Measurements from ENCODE around the gene C1QTNF9B. TPM values are rescaled to one million over a fixed set of nuclear protein-coding genes. Genes with fewer than 3 reads are reported as not detected.
"Not testable (repeated sequence)": the region's sequence is repeated elsewhere in the genome, so short reads cannot be mapped to it uniquely, and the experiment has no call there.

The C1QTNF9B gene
- total RNA-seq, result not detected

DNA sequence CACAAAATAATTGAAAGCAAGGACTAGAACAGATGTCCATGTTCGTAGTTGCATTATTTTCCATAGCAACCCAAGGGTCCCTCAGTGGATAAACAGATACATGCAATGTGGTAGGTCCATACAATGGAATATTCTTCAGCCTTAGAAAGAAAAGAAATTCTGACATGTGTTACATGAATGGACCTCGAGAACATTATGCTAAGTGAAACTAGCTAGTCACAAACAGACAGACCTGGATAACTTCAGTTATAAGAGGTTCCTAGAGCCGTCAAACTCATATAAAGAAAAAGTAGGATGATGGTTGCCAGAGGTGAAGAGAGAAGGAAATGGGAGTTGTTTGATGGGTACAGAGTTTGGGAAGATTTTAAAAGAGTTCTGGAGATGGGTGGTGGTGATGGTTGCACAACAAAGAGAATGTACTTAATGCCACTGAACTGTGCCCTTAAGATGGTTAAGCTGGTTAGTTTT, at the start of gene C1QTNF9B:
C1QTNF9B (minus strand) TSS at position 51 of the 468 bp plus-strand sequence.
- H3K36me3 Mint-ChIP-seq; H3K4me1 Mint-ChIP-seq (ENCODE audit: low read depth in 2 of 2); DNase-seq (ENCODE audit: low spot score); H3K4me3 Mint-ChIP-seq; H3K9me3 Mint-ChIP-seq; H3K27ac Mint-ChIP-seq; ATAC-seq: not testable (repeated sequence)
- peaks cover 14 to 17% of the 10 kb centered on the region in 2 donors for H3K27me3 Mint-ChIP-seq

DNA sequence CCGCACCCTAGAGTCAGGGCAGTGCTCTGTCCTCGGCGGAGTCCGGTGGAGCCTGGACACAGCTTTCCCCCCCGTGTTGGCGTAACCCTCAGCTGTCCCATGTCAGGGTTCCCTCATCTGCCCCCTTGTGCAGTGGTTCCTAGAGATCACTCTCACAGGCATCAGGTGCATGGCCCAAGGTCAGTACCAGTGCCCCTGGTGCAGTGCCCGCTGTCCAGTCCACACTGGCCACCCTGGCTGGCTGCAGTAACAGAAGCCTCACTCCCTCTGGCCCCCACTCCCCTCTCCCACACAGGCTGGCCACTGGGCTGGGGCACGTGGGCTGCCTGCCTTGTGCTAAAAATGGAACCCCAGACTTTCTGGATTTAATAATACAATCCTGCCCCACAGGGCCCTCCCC, 49.6 kb upstream of the C1QTNF9B start:
- ATAC-seq, result peak in 1 of 2 donors; percentile 12
- H3K9me3 Mint-ChIP-seq, result no peaks in the 10 kb centered on the region
- peaks cover 0 to 16% of the 10 kb centered on the region in 2 donors for H3K27me3 Mint-ChIP-seq
- DNase-seq (ENCODE audit: low spot score), result no peak
- H3K36me3 Mint-ChIP-seq, result no peaks in the 10 kb centered on the region
- H3K27ac Mint-ChIP-seq, result no peak overlapping the region
- no peaks in the 10 kb centered on the region for H3K4me1 Mint-ChIP-seq (ENCODE audit: low read depth in 2 of 2)
- H3K4me3 Mint-ChIP-seq, result no peak overlapping the region

- no peaks in the 10 kb centered on the region for H3K9me3 Mint-ChIP-seq
- H3K36me3 Mint-ChIP-seq, result no peaks in the 10 kb centered on the region
- H3K27ac Mint-ChIP-seq, result no peak overlapping the region
- peak in 1 of 2 donors; percentile 25 for ATAC-seq
- H3K4me1 Mint-ChIP-seq (ENCODE audit: low read depth in 2 of 2), result no peaks in the 10 kb centered on the region
- peaks cover 0 to 16% of the 10 kb centered on the region in 2 donors for H3K27me3 Mint-ChIP-seq
- H3K4me3 Mint-ChIP-seq, result no peak overlapping the region
- DNase-seq (ENCODE audit: low spot score), result no peak
Measured at GRCh38 chr13:23946067-23946466, 48.8 kb upstream of the C1QTNF9B start.

GRCh38 chr13:23945612-23946011, 48.3 kb upstream of the C1QTNF9B start:
- DNase-seq (ENCODE audit: low spot score) (no peak), ATAC-seq (no peak)
- Mint-ChIP-seq H3K4me3 (no peak overlapping the region), H3K36me3 (no peaks in the 10 kb centered on the region), H3K27ac (no peak overlapping the region), H3K27me3 (peaks cover 4 to 18% of the 10 kb centered on the region in 2 donors), H3K4me1 (ENCODE audit: low read depth in 2 of 2) (no peaks in the 10 kb centered on the region), H3K9me3 (no peaks in the 10 kb centered on the region)

- Mint-ChIP-seq H3K4me1 (ENCODE audit: low read depth in 2 of 2) (no peaks in the 10 kb centered on the region), H3K27ac (no peak overlapping the region), H3K27me3 (peaks cover 37 to 42% of the 10 kb centered on the region in 2 donors), H3K4me3 (no peak overlapping the region), H3K9me3 (no peaks in the 10 kb centered on the region), H3K36me3 (no peaks in the 10 kb centered on the region)
- no peak for ATAC-seq
- DNase-seq (ENCODE audit: low spot score), result no peak
Measured at GRCh38 chr13:23941211-23941610, 43.9 kb upstream of the C1QTNF9B start.

DNA sequence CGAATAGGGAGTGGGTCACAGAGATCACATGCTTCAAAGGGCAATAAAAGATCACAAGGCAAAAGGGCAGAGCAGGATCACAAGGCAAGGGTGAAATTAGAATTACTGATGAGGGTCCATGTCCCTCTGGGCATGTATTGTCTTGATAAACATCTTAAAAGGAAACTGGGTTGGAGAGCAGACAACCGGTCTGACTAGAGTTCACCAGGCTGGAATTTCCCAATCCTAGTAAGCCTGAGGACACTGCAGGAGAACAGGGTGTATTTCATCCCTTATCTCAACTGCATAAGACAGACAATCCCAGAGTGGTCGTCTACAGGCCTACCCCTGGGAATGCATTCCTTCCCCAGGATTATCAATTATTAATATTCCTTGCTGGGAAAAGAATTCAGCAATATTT, 42.4 kb upstream of the C1QTNF9B start:
- H3K27ac Mint-ChIP-seq; H3K36me3 Mint-ChIP-seq; ATAC-seq; DNase-seq (ENCODE audit: low spot score); H3K4me3 Mint-ChIP-seq; H3K9me3 Mint-ChIP-seq; H3K4me1 Mint-ChIP-seq (ENCODE audit: low read depth in 2 of 2): not testable (repeated sequence)
- H3K27me3 Mint-ChIP-seq, result peaks cover 35 to 46% of the 10 kb centered on the region in 2 donors

DNA sequence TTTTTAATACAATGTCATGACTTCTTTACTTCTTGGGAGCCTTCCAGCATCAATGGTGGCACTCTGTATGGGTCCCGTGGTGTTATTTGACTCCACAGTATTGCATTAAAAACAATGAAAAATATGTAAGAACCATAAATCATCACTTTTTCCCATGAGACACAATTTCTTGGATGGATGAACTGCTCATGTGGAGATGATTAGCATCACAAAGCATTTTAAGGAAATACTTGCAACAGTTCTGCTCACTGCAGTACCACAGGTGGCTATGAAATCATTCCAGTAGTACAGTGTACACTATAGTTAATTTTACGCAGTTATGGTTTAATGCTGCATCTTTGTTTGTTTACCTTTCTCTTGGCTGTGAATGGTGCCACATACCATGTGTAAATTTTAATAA, 37.2 kb upstream of the C1QTNF9B start:
- ATAC-seq (no peak), DNase-seq (ENCODE audit: low spot score) (no peak)
- Mint-ChIP-seq H3K9me3 (no peaks in the 10 kb centered on the region), H3K36me3 (no peaks in the 10 kb centered on the region), H3K4me1 (ENCODE audit: low read depth in 2 of 2) (no peaks in the 10 kb centered on the region), H3K4me3 (no peak overlapping the region), H3K27me3 (peaks cover 33 to 44% of the 10 kb centered on the region in 2 donors), H3K27ac (no peak overlapping the region)

GRCh38 chr13:23928985-23929384, 31.7 kb upstream of the C1QTNF9B start:
- H3K36me3 Mint-ChIP-seq, result no peaks in the 10 kb centered on the region
- no peaks in the 10 kb centered on the region for H3K4me1 Mint-ChIP-seq (ENCODE audit: low read depth in 2 of 2)
- H3K27me3 Mint-ChIP-seq, result peaks cover 14 to 27% of the 10 kb centered on the region in 2 donors
- no peak for ATAC-seq
- no peak overlapping the region for H3K4me3 Mint-ChIP-seq
- no peak overlapping the region for H3K27ac Mint-ChIP-seq
- no peak for DNase-seq (ENCODE audit: low spot score)
- no peaks in the 10 kb centered on the region for H3K9me3 Mint-ChIP-seq

GRCh38 chr13:23923031-23923430, 25.7 kb upstream of the C1QTNF9B start:
- ATAC-seq, result no peak
- Mint-ChIP-seq H3K4me3 (no peak overlapping the region), H3K36me3 (no peaks in the 10 kb centered on the region), H3K27me3 (peaks cover 9 to 37% of the 10 kb centered on the region in 2 donors), H3K27ac (no peak overlapping the region), H3K4me1 (ENCODE audit: low read depth in 2 of 2) (peaks cover 0 to 2% of the 10 kb centered on the region in 2 donors), H3K9me3 (no peaks in the 10 kb centered on the region)
- DNase-seq (ENCODE audit: low spot score), result no peak

- H3K4me1 Mint-ChIP-seq (ENCODE audit: low read depth in 2 of 2), result peaks cover 0 to 2% of the 10 kb centered on the region in 2 donors
- no peak overlapping the region for H3K27ac Mint-ChIP-seq
- peaks cover 13 to 43% of the 10 kb centered on the region in 2 donors for H3K27me3 Mint-ChIP-seq
- no peaks in the 10 kb centered on the region for H3K36me3 Mint-ChIP-seq
- DNase-seq (ENCODE audit: low spot score) (no peak), ATAC-seq (no peak)
- H3K9me3 Mint-ChIP-seq, result no peaks in the 10 kb centered on the region
- H3K4me3 Mint-ChIP-seq, result no peak overlapping the region
Measured at GRCh38 chr13:23922005-23922932, 25.0 kb upstream of the C1QTNF9B start.

DNA sequence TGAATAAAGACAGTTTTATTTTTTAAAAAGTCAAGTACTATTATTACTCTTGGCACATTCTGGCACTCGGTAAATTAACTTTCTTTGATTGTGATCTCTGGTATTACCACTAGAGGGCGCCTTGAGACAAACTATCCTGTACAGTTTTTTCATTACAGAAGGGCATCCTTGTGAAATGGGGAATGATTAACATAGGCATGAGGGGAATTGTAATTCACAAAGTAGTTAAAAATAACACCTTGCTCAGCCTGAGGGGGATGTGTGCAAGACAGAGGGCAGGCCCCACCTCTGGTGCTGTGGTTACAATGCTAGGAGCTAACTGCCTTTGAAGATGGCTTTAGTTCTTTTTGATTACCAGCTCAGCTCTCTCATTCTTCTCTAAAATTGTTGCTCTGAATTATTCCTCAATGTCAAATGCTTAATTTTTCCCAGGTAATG, 24.2 kb upstream of the C1QTNF9B start:
- H3K36me3 Mint-ChIP-seq, result no peaks in the 10 kb centered on the region
- H3K9me3 Mint-ChIP-seq, result no peaks in the 10 kb centered on the region
- H3K27ac Mint-ChIP-seq, result no peak overlapping the region
- ATAC-seq (peak in 1 of 2 donors; percentile 43), DNase-seq (ENCODE audit: low spot score) (no peak)
- peaks cover 0 to 2% of the 10 kb centered on the region in 2 donors for H3K4me1 Mint-ChIP-seq (ENCODE audit: low read depth in 2 of 2)
- no peak overlapping the region for H3K4me3 Mint-ChIP-seq
- peaks cover 17 to 50% of the 10 kb centered on the region in 2 donors for H3K27me3 Mint-ChIP-seq

- ATAC-seq (no peak), DNase-seq (ENCODE audit: low spot score) (no peak)
- no peak overlapping the region for H3K4me3 Mint-ChIP-seq
- no peaks in the 10 kb centered on the region for H3K36me3 Mint-ChIP-seq
- peaks cover 0 to 2% of the 10 kb centered on the region in 2 donors for H3K4me1 Mint-ChIP-seq (ENCODE audit: low read depth in 2 of 2)
- no peak overlapping the region for H3K27ac Mint-ChIP-seq
- H3K9me3 Mint-ChIP-seq, result no peaks in the 10 kb centered on the region
- H3K27me3 Mint-ChIP-seq, result peaks cover 17 to 50% of the 10 kb centered on the region in 2 donors
Measured at GRCh38 chr13:23919006-23919405, 21.7 kb upstream of the C1QTNF9B start.

DNA sequence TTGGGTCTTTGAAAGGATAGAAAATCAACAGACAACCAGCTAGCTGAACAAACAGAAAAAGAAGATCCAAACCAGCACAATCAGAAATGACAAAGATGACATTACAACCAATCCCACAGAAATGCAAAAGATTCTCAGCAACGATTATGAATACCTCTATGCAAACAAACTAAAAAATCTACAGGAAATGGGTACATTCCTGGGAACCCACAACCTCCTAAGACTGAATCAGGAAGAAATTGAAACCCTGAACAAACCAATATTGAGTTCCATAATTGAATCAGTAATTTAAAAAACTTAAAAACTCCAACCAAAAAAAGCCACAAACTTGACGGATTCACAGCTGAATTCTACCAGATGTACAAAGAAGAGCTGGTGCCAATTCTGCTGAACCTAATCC, 20.9 kb upstream of the C1QTNF9B start:
- Mint-ChIP-seq H3K4me1 (ENCODE audit: low read depth in 2 of 2) (peaks cover 0 to 2% of the 10 kb centered on the region in 2 donors), H3K36me3 (no peaks in the 10 kb centered on the region), H3K9me3 (no peaks in the 10 kb centered on the region), H3K27ac (no peak overlapping the region), H3K27me3 (peaks cover 17 to 50% of the 10 kb centered on the region in 2 donors), H3K4me3 (no peak overlapping the region)
- no peak for ATAC-seq
- no peak for DNase-seq (ENCODE audit: low spot score)

DNA sequence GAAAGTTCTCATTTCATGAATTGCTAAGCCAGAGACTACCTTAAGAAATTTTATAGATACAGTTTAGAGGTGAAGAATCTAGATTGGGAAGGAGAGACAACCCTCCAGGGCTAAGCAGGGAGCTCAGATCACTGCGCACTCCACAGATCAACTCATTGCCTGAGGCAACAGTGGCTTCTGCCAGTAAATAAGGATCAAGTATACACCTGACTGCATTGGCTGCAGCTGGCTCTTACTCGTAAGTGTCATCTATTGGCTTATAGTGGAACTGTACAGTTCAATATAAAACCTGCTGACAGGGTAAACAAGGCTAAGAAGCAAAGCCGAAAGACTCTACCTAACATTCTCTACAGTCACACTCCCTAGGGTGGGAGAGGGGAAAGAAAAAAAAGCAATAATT, 18.0 kb upstream of the C1QTNF9B start:
- no peaks in the 10 kb centered on the region for H3K9me3 Mint-ChIP-seq
- no peaks in the 10 kb centered on the region for H3K36me3 Mint-ChIP-seq
- H3K27me3 Mint-ChIP-seq, result peaks cover 23 to 58% of the 10 kb centered on the region in 2 donors
- DNase-seq (ENCODE audit: low spot score), result no peak
- no peak for ATAC-seq
- H3K4me1 Mint-ChIP-seq (ENCODE audit: low read depth in 2 of 2), result no peaks in the 10 kb centered on the region
- H3K27ac Mint-ChIP-seq, result no peak overlapping the region
- no peak overlapping the region for H3K4me3 Mint-ChIP-seq

Data from natural killer cell treated with Interleukin-12 subunit alpha and Interleukin-12 subunit beta and Interleukin-15 and Interleukin-18, amount 100 ng/mL, for 72 hours (primary cell).